HepG2 (cell line): ENCODE data around the gene DOCK4. TPM values are rescaled to one million over a fixed set of nuclear protein-coding genes. Genes with fewer than 3 reads are reported as not detected.

Experiments used
- ATAC-seq: fragments of 200-7000 bp; cut with Tn5 transposase; 3 replicates; pipeline ENCODE4 v1.9.1; 2020; ENCODE audit warnings: mild to moderate bottlenecking, moderate library complexity
- BruUV-seq: library from RNA; stranded (reverse); fragments of 400-500 nt; replicated peaks from 2 replicates; lab custom pipeline; 2021; lab: Mats Ljungman, UMichigan
- CTCF ChIA-PET: fragments of 300-600 bp; formaldehyde crosslinking; extraction: SDS; loops from one replicate; lab custom pipeline; 2021; ENCODE audit warnings: low total read pairs, inconsistent platforms, low intra/inter-chr PET ratio; lab: Yijun Ruan, JAX
- POLR2A ChIA-PET: fragments of 350-600 bp; sonication (Branson Sonifier 250); formaldehyde crosslinking; loops from one replicate; lab custom pipeline; 2020; ENCODE audit warnings: antibody characterized with exemption, inconsistent platforms; lab: Yijun Ruan, JAX
- DNase-seq: peaks from one replicate; pipeline ENCODE4 v3.0.0-alpha.2; 2015; ENCODE audit warnings: low spot score
- FAIRE-seq: peaks from 3 replicates; lab custom pipeline; 2011; peaks lifted over from hg19 to GRCh38; lab: Jason Lieb, UNC
- H2AFZ ChIP-seq: one replicate; pipeline ENCODE4 v1.6.1; 2011; ENCODE audit warnings: low read length, inconsistent platforms
- H3K27ac ChIP-seq: fragments of 300-600 bp; 3 replicates; pipeline ENCODE4 v1.8.0; 2011; ENCODE audit warnings: mixed run types, mild to moderate bottlenecking, mixed read lengths, low read length, inconsistent platforms; ENCODE audit not compliant: insufficient read depth; ENCODE audit errors: extremely low read length
- H3K27me3 ChIP-seq, 2 experiments: fragments of 200-600 bp in 1 of 2; 2 replicates in 1 of 2; 3 replicates in 1 of 2; pipeline versions ENCODE4 v1.6.0 to v1.8.0; 2011; ENCODE audit warnings: low read length in 2 of 2, mild to moderate bottlenecking in 2 of 2, moderate library complexity in 2 of 2, inconsistent platforms in 1 of 2; ENCODE audit not compliant: insufficient read depth in 2 of 2, control insufficient read depth in 1 of 2
- H3K36me3 ChIP-seq, 2 experiments: fragments of 200-600 bp in 1 of 2; replicated peaks in 1 of 2; 2 replicates in 1 of 2; 3 replicates in 1 of 2; pipeline versions ENCODE4 v1.5.1 to v1.8.0; 2011; ENCODE audit warnings: low read length in 2 of 2, inconsistent platforms in 1 of 2; ENCODE audit not compliant: insufficient read depth in 2 of 2, control insufficient read depth in 1 of 2
- H3K4me1 ChIP-seq: 2 replicates; pipeline ENCODE4 v1.5.1; 2012; ENCODE audit warnings: low read length, inconsistent platforms; ENCODE audit not compliant: insufficient read depth
- H3K4me2 ChIP-seq: 2 replicates; pipeline ENCODE4 v1.6.0; 2011; ENCODE audit warnings: low read depth, low read length, inconsistent platforms
- H3K4me3 ChIP-seq, 3 experiments: fragments of 200-600 bp in 1 of 3; sonication (generic), shearing (Covaris generic) in 1 of 3; replicated peaks in 1 of 3; 2 replicates each; pipeline ENCODE4 v1.5.1; 2011 to 2016; ENCODE audit warnings: low read length in 3 of 3, inconsistent platforms in 2 of 3, low read depth in 2 of 3, mild to moderate bottlenecking in 2 of 3, control low read depth in 1 of 3, mixed read lengths in 1 of 3; ENCODE audit not compliant: insufficient read depth in 1 of 3
- H3K79me2 ChIP-seq: one replicate; pipeline ENCODE4 v1.6.1; 2011; ENCODE audit warnings: low read length, inconsistent platforms; ENCODE audit not compliant: insufficient read depth
- H3K9ac ChIP-seq: 2 replicates; pipeline ENCODE4 v1.6.0; 2011; ENCODE audit warnings: mild to moderate bottlenecking, low read depth, low read length, inconsistent platforms; ENCODE audit not compliant: insufficient read depth
- H3K9me3 ChIP-seq: 2 replicates; pipeline ENCODE4 v1.5.1; 2012; ENCODE audit warnings: mild to moderate bottlenecking, low read length
- H4K20me1 ChIP-seq: 2 replicates; pipeline ENCODE4 v1.6.0; 2011; ENCODE audit warnings: inconsistent platforms, mild to moderate bottlenecking, low read length, moderate library complexity; ENCODE audit not compliant: insufficient read depth
- ATM ChIP-seq: fragments of 450-650 bp; IDR thresholded peaks from 2 replicates; pipeline ENCODE4 v1.7.1; 2017; ENCODE audit warnings: mild to moderate bottlenecking, borderline replicate concordance
- CEBPB ChIP-seq: IDR thresholded peaks from 2 replicates; pipeline ENCODE4 v1.6.1; 2011; ENCODE audit warnings: low read depth, low read length, improper control_type of control experiment, borderline replicate concordance
- ISL2 ChIP-seq: sonication (generic); formaldehyde crosslinking; IDR thresholded peaks from 2 replicates; pipeline ENCODE4 v1.5.0; 2020; ENCODE audit warnings: missing genetic modification reagents
- NCOR1 ChIP-seq: fragments of 200-600 bp; sonication (generic); IDR thresholded peaks from 2 replicates; pipeline ENCODE4 v1.7.0; 2017; ENCODE audit warnings: antibody characterized with exemption, low read length, borderline replicate concordance
- RFX1 ChIP-seq: fragments of 450-650 bp; IDR thresholded peaks from 2 replicates; pipeline ENCODE4 v1.6.1; 2017
- RNF219 ChIP-seq: sonication (generic); formaldehyde crosslinking; IDR thresholded peaks from 2 replicates; pipeline ENCODE4 v1.5.0; 2020; ENCODE audit warnings: mild to moderate bottlenecking, missing genetic modification reagents
- SAP130 ChIP-seq: IDR thresholded peaks from 2 replicates; pipeline ENCODE4 v1.6.1; 2016; ENCODE audit warnings: low read depth
- TBX3 ChIP-seq: fragments of 450-650 bp; IDR thresholded peaks from 2 replicates; pipeline ENCODE4 v1.6.1; 2017; ENCODE audit warnings: antibody characterized with exemption, mild to moderate bottlenecking, inconsistent platforms, borderline replicate concordance
- TRIM22 ChIP-seq: fragments of 450-650 bp; IDR thresholded peaks from 2 replicates; pipeline ENCODE4 v1.6.1; 2017
- U2AF2 ChIP-seq: fragments of 200-400 bp; formaldehyde crosslinking; IDR thresholded peaks from 2 replicates; pipeline ENCODE4 v1.6.1; 2017; ENCODE audit warnings: low read depth, mild to moderate bottlenecking, low read length
- ZFP1 ChIP-seq: IDR thresholded peaks from 2 replicates; pipeline ENCODE4 v1.6.1; 2016
- ZNF597 ChIP-seq: sonication (generic); formaldehyde crosslinking; IDR thresholded peaks from 2 replicates; pipeline ENCODE4 v1.5.0; 2020; ENCODE audit warnings: missing genetic modification reagents
- WGBS: methylation state at CpG from one replicate; pipeline ENCODE4 v1.1.6; 2017; ENCODE audit warnings: low lambda C conversion rate; 5-methylcytosine and 5-hydroxymethylcytosine counted together
- in situ Hi-C: cut with HindIII; loops from 2 replicates; pipeline ENCODE4 v1.10.0; 2017; ENCODE audit warnings: low pct_unique_long_range_greater_than_20kb; ENCODE audit not compliant: extremely low pct_ligation_motif_present
- intact Hi-C: fragments of 100-400 bp; cut with micrococcal nuclease; formaldehyde crosslinking; loops from one replicate; pipeline ENCODE4 v1.10.0; 2022; ENCODE audit not compliant: unreplicated experiment
- polyA plus RNA-seq, 8 experiments: library from polyadenylated mRNA; depleted of rRNA in 3 of 8; stranded (reverse) in 7 of 8; unstranded in 1 of 8; fragments of >200 nt; fragmentation: Illumina TruSeq in 4 of 8; extraction: Trizol in 4 of 8; gene quantifications; 2 replicates each; pipeline versions ENCODE4 v1.2.1 to v1.2.3, GENCODE V29; 2011 to 2016; ENCODE audit warnings: low read depth in 4 of 8, missing spikeins in 1 of 8, mixed read lengths in 1 of 8; ENCODE audit not compliant: insufficient read depth in 1 of 8
- total RNA-seq, 5 experiments: library from RNA; depleted of rRNA; stranded (reverse); fragments of >200 nt; fragmentation: Illumina TruSeq; extraction: Trizol; gene quantifications; 2 replicates each; pipeline ENCODE4 v1.2.3, GENCODE V29; 2016; ENCODE audit warnings: low read depth in 1 of 5
- TF ChIP-seq, protein P1 (sequence below): sonication (generic); formaldehyde crosslinking; IDR thresholded peaks from 2 replicates; pipeline ENCODE4 v1.4.0; 2020; ENCODE audit warnings: missing genetic modification reagents; ENCODE audit errors: not compliant biosample characterization

DOCK4 gene
- total and polyA plus RNA-seq, 2 of the 13 experiments (the other 11 are each of a cell fraction or from before 2014, with no cell fraction given), result 13.5 to 17.4 TPM

GRCh38 chr7:112061051-112061450, 145.1 kb downstream of the DOCK4 start:
- FAIRE-seq (no peak), DNase-seq (no peak), ATAC-seq (peak; percentile 52)
- Histone ChIP-seq H2AFZ (no peak overlapping the region), H3K36me3 (no peaks in the 10 kb centered on the region), H3K4me2 (0 out of 2 replicates have a peak overlapping the region, but pooled peaks have one; percentile 51), H3K27ac (peak overlapping the region; percentile 61), H3K9me3 (no peaks in the 10 kb centered on the region), H3K27me3 (no peaks in the 10 kb centered on the region), H4K20me1 (no peaks in the 10 kb centered on the region), H3K4me1 (peaks cover 63% of the 10 kb centered on the region), H3K79me2 (peaks cover 11% of the 10 kb centered on the region), H3K9ac (no peak overlapping the region; the same call in 1 of the 2 replicates), H3K4me3 (no peak overlapping the region)
- BruUV-seq, result no TSS peak
- 92% methylated on average over 3 of the region's 3 CpGs for WGBS
- ChIA-PET POLR2A (no interaction called here), CTCF (no interaction called here)
- intact Hi-C loops (no loop called here), in situ Hi-C loops (no loop called here)
- no peak for TF ChIP-seq U2AF2
- TF ChIP-seq TBX3, result peak; percentile 1; the same call in 1 of the 2 replicates

DNA sequence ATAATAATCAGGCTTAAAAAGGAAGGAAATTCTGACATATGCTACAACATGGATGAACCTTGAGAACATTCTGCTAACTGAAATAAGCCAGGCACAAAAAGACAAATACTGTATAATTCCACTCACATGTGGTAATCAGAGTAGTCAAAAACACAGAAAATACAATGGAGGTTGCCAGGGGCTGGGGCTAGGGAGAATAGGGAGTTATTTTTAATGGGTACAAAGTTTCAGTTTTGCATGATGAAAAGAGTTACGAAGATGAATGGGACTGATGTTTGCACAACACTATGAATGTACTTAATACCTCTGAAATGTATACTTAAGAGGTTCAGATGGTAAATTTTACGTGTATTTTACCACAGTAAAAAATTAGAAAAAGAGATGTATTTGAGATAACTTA, 145.6 kb downstream of the DOCK4 start:
- Histone ChIP-seq H3K4me1 (peaks cover 59% of the 10 kb centered on the region), H3K9ac (peak overlapping the region; percentile 30; the same call in 1 of the 2 replicates), H2AFZ (no peak overlapping the region), H3K27me3 (no peaks in the 10 kb centered on the region), H4K20me1 (no peaks in the 10 kb centered on the region), H3K36me3 (no peaks in the 10 kb centered on the region), H3K9me3 (no peaks in the 10 kb centered on the region), H3K4me3 (no peak overlapping the region; a peak in 1 of 6 replicates), H3K79me2 (peaks cover 9% of the 10 kb centered on the region), H3K4me2 (peak overlapping the region; percentile 51), H3K27ac (peak overlapping the region; percentile 79)
- ChIA-PET CTCF (no interaction called here), POLR2A (no interaction called here)
- no peak for FAIRE-seq
- DNase-seq, result peak; percentile 85
- in situ Hi-C loops, result no loop called here
- 23% methylated on average over 2 of the region's 2 CpGs for WGBS
- intact Hi-C loops, result no loop called here
- ATAC-seq, result peak; percentile 85
- BruUV-seq, result no TSS peak
- TF ChIP-seq ZFP1 (no peak), ZNF597 (no peak), ISL2 (0 out of 2 replicates have a peak, but pooled peaks have one; percentile 41), RNF219 (CRISPR knock-in tag) (no peak), RFX1 (peak; percentile 48), TRIM22 (no peak), ATM (no peak), NCOR1 (peak; percentile 65; the same call in 1 of the 2 replicates), SAP130 (CRISPR knock-in tag) (peak; percentile 24; the same call in 1 of the 2 replicates), CEBPB (peak; percentile 64; the same call in 1 of the 2 replicates)
- TF ChIP-seq, protein P1, sequence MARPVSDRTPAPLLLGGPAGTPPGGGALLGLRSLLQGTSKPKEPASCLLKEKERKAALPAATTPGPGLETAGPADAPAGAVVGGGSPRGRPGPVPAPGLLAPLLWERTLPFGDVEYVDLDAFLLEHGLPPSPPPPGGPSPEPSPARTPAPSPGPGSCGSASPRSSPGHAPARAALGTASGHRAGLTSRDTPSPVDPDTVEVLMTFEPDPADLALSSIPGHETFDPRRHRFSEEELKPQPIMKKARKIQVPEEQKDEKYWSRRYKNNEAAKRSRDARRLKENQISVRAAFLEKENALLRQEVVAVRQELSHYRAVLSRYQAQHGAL (CRISPR knock-in tag), result no peak
